Esophagus muscularis mucosa (tissue), 4 donors: ENCODE measurements around the gene PCARE. TPM values are rescaled to one million over a fixed set of nuclear protein-coding genes. Genes with fewer than 3 reads are reported as not detected.

Experiments
- DNase-seq: peaks from one replicate; pipeline ENCODE4 v3.0.0-alpha.2; 2017; ENCODE audit errors: extremely low spot score
- H3K27ac ChIP-seq, 4 donors: fragments of 200-600 bp; sonication (generic); replicated peaks in 1 of 4; 1 replicate in 3 of 4; 2 replicates in 1 of 4; pipeline ENCODE4 v1.5.1; 2016 to 2019; ENCODE audit warnings: mild to moderate bottlenecking in 1 of 4
- H3K27me3 ChIP-seq, 4 donors: fragments of 200-600 bp; sonication (generic); one replicate each; pipeline versions ENCODE4 v1.5.1 to v1.6.0; 2016 to 2019
- H3K36me3 ChIP-seq, 4 donors: fragments of 200-600 bp; sonication (generic); one replicate each; pipeline ENCODE4 v1.5.1; 2016 to 2019
- H3K4me1 ChIP-seq, 4 donors: fragments of 200-600 bp; sonication (generic); one replicate each; pipeline ENCODE4 v1.5.1; 2016 to 2019
- H3K4me3 ChIP-seq, 4 donors: fragments of 200-600 bp; sonication (generic); 1 replicate in 2 of 4; 2 replicates in 2 of 4; pipeline ENCODE4 v1.5.1; 2016 to 2019; ENCODE audit warnings: mild to moderate bottlenecking in 4 of 4, moderate library complexity in 1 of 4
- H3K9me3 ChIP-seq, 4 donors: fragments of 200-600 bp; sonication (generic); 1 replicate in 3 of 4; 2 replicates in 1 of 4; pipeline ENCODE4 v1.5.1; 2016 to 2019
- CTCF ChIP-seq, 3 experiments: fragments of 200-600 bp in 2 of 3; fragments of 450-650 bp in 1 of 3; sonication (generic) in 2 of 3; IDR thresholded peaks; one replicate each; pipeline ENCODE4 v1.5.1; 2017 to 2019; ENCODE audit warnings: antibody characterized with exemption in 3 of 3, mild to moderate bottlenecking in 2 of 3, moderate library complexity in 1 of 3
- EP300 ChIP-seq: sonication (generic); formaldehyde crosslinking; IDR thresholded peaks from one replicate; pipeline ENCODE4 v1.6.1; 2017; ENCODE audit warnings: antibody characterized with exemption
- POLR2A ChIP-seq: fragments of 450-650 bp; IDR thresholded peaks from one replicate; pipeline ENCODE4 v1.6.1; 2017; ENCODE audit warnings: antibody characterized with exemption, moderate library complexity, mild to moderate bottlenecking, low read depth
- POLR2AphosphoS5 ChIP-seq, 2 donors: sonication (generic); formaldehyde crosslinking; IDR thresholded peaks; one replicate each; pipeline ENCODE4 v1.6.1; 2017; ENCODE audit warnings: antibody characterized with exemption in 2 of 2
- WGBS: methylation state at CpG from one replicate; pipeline ENCODE4 v1.1.5; 2018; 5-methylcytosine and 5-hydroxymethylcytosine counted together
- intact Hi-C: fragments of 100-400 bp; cut with DNase I; formaldehyde crosslinking; loops from one replicate; pipeline ENCODE4 v1.15.1; 2023
- total RNA-seq, 4 donors: library from RNA; depleted of rRNA; stranded (reverse); fragments of >200 nt; gene quantifications; one replicate each; pipeline versions ENCODE4 v1.1.0 to v1.2.1, GENCODE V29; 2016

PCARE gene
- total RNA-seq, 4 donors from 2014 or later = not detected

GRCh38 chr2:29015701-29016470 lies 58.4 kb downstream of the PCARE start:
- Histone ChIP-seq H3K9me3 (no peaks in the 10 kb centered on the region), H3K36me3 (no peaks in the 10 kb centered on the region), H3K27ac (peak overlapping the region in 2 of 4 donors; percentile 33 to 57), H3K27me3 (no peaks in the 10 kb centered on the region), H3K4me1 (peaks cover 22 to 42% (median 30%) of the 10 kb centered on the region in 4 donors), H3K4me3 (no peak overlapping the region)
- WGBS = 87% methylated on average over 17 of the region's 17 CpGs
- intact Hi-C loops = no loop called here
- DNase-seq = no peak
- TF ChIP-seq POLR2AphosphoS5 (IDR thresholded peaks at IDR 0.05) (no peak), EP300 (no peak), CTCF (IDR thresholded peaks at IDR 0.05) (no peak), POLR2A (no peak)

DNA sequence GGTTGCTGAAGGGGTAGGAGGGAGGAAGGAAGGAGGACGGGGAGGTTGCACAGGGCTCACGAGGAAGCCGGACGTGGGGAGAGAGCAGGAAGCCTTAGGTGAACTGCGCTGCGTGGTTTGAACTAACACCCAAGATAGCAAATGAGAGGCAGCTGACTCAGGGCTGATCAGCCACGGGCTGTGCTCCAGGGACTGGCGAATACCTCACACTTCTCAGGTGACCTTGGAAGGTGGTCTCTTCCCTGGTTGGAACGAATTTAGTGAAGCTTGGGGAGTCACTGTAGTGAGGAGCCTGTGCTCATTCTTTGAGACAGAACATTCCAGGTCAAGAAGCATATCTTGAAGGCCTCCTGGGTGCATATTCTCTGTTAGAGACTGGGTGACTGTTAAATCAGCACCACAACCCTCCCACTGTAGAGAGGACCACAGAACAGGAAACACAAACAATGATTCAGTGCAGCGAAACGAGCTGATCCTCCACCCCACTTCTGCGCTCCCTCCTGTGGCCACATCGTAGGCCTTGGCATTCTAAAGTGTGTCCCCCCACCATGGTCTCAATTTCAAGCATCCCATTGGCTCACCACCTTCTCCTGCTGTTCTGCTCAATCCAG lies 59.4 kb downstream of the PCARE start:
- no peak for DNase-seq
- H3K36me3 ChIP-seq = no peaks in the 10 kb centered on the region
- no peaks in the 10 kb centered on the region for H3K9me3 ChIP-seq
- no peak overlapping the region for H3K4me3 ChIP-seq
- intact Hi-C loops = no loop called here
- TF ChIP-seq CTCF (IDR thresholded peaks at IDR 0.05) (no peak), EP300 (no peak), POLR2A (no peak), POLR2AphosphoS5 (IDR thresholded peaks at IDR 0.05) (no peak)
- peaks cover 31 to 51% (median 37%) of the 10 kb centered on the region in 4 donors for H3K4me1 ChIP-seq
- no peaks in the 10 kb centered on the region for H3K27me3 ChIP-seq
- peak overlapping the region in 2 of 4 donors; percentile 0 to 33 for H3K27ac ChIP-seq
- WGBS = 81% methylated on average over 13 of the region's 13 CpGs

GRCh38 chr2:29014331-29014730 lies 60.0 kb downstream of the PCARE start:
- no peak for DNase-seq
- H3K27ac ChIP-seq = no peak overlapping the region
- TF ChIP-seq CTCF (IDR thresholded peaks at IDR 0.05) (no peak), POLR2AphosphoS5 (IDR thresholded peaks at IDR 0.05) (no peak)
- H3K9me3 ChIP-seq = no peaks in the 10 kb centered on the region
- intact Hi-C loops = no loop called here
- H3K36me3 ChIP-seq = no peaks in the 10 kb centered on the region
- no peak overlapping the region for H3K4me3 ChIP-seq
- 85% methylated on average over 7 of the region's 8 CpGs for WGBS
- H3K27me3 ChIP-seq = no peaks in the 10 kb centered on the region
- peaks cover 31 to 51% (median 37%) of the 10 kb centered on the region in 4 donors for H3K4me1 ChIP-seq

- Histone ChIP-seq H3K27me3 (no peaks in the 10 kb centered on the region), H3K36me3 (no peaks in the 10 kb centered on the region), H3K4me1 (peaks cover 31 to 51% (median 37%) of the 10 kb centered on the region in 4 donors), H3K4me3 (no peak overlapping the region), H3K9me3 (no peaks in the 10 kb centered on the region), H3K27ac (no peak overlapping the region)
- intact Hi-C loops = loop anchor here (2.0 kb wide), 1 partner anchor 54 kb away; no protein-coding TSS in a partner anchor
- TF ChIP-seq POLR2A (no peak), EP300 (no peak), CTCF (IDR thresholded peaks at IDR 0.05) (peak in 2 of 3 experiments; percentile 30 to 34)
- DNase-seq = no peak
- WGBS = 83% methylated on average over 11 of the region's 11 CpGs
These were observed 61.1 kb downstream of the PCARE start for GRCh38 chr2:29013057-29013780.
